ENCODE data around the gene DENND6A.
A peak's percentile ranks its signal among the peaks of the same experiment; 100 is the strongest.
"Not testable (repeated sequence)": the region's sequence is repeated elsewhere in the genome, so short reads cannot be mapped to it uniquely, and the experiment has no call there.

The DENND6A gene

GRCh38 chr3:57692396-57693147 is at the start of gene DENND6A:
DENND6A (minus strand) TSS chr3:57693077; CDS start chr3:57693018, 59 bp downstream.
- DNase-seq, result peak; percentile 3

- no peak for DNase-seq
Measured at GRCh38 chr3:57740027-57740426, 47.1 kb upstream of the DENND6A start.

GRCh38 chr3:57738391-57738790 is 45.5 kb upstream of the DENND6A start:
- no peak for DNase-seq

- no peak for DNase-seq
Measured at GRCh38 chr3:57737840-57738239, 45.0 kb upstream of the DENND6A start.

- no peak for DNase-seq
Measured at GRCh38 chr3:57735405-57735804, 42.5 kb upstream of the DENND6A start.

- DNase-seq, result no peak
Measured at GRCh38 chr3:57733790-57734189, 40.9 kb upstream of the DENND6A start.

- DNase-seq, result no peak
Measured at GRCh38 chr3:57731311-57731710, 38.4 kb upstream of the DENND6A start.

GRCh38 chr3:57730682-57731081 is 37.8 kb upstream of the DENND6A start:
- no peak for DNase-seq

GRCh38 chr3:57729334-57730045 is 36.6 kb upstream of the DENND6A start:
- no peak for DNase-seq

- DNase-seq, result no peak
Measured at GRCh38 chr3:57727106-57727505, 34.2 kb upstream of the DENND6A start.

- DNase-seq, result no peak
Measured at GRCh38 chr3:57726397-57726796, 33.5 kb upstream of the DENND6A start.

- DNase-seq, result no peak
Measured at GRCh38 chr3:57718118-57718517, 25.2 kb upstream of the DENND6A start.

GRCh38 chr3:57717205-57717868 is 24.5 kb upstream of the DENND6A start:
- no peak for DNase-seq

GRCh38 chr3:57715686-57716085 is 22.8 kb upstream of the DENND6A start:
- DNase-seq, result no peak

GRCh38 chr3:57709559-57709958 is 16.7 kb upstream of the DENND6A start:
- DNase-seq, result no peak

GRCh38 chr3:57709031-57709430 is 16.2 kb upstream of the DENND6A start:
- no peak for DNase-seq

- no peak for DNase-seq
Measured at GRCh38 chr3:57706462-57706861, 13.6 kb upstream of the DENND6A start.

GRCh38 chr3:57705351-57705750 is 12.5 kb upstream of the DENND6A start:
- DNase-seq, result not testable (repeated sequence)

GRCh38 chr3:57701781-57702180 is 8.9 kb upstream of the DENND6A start:
- DNase-seq, result no peak

- no peak for DNase-seq
Measured at GRCh38 chr3:57700737-57701136, 7.9 kb upstream of the DENND6A start.

GRCh38 chr3:57699591-57699990 is 6.7 kb upstream of the DENND6A start:
- no peak for DNase-seq

- DNase-seq, result no peak
Measured at GRCh38 chr3:57696801-57697321, 4.0 kb upstream of the DENND6A start.

GRCh38 chr3:57694146-57694545 is 1.3 kb upstream of the DENND6A start:
- no peak for DNase-seq

- DNase-seq, result not testable (repeated sequence)
Measured at GRCh38 chr3:57692133-57692395, 813 bp downstream of the DENND6A start.

Data from NCI-H1436 treated with DMSO at 0.1 percent for 48 hours (cell line).